Stimulated activated CD4-positive, alpha-beta T cell treated with anti-CD3 and anti-CD28 coated beads, Interleukin-1b, Interleukin-23, amount 100 ng/mL, for 1 hour (primary cell): ENCODE measurements around the gene PPP2R5C.
"Not testable (repeated sequence)": the region's sequence is repeated elsewhere in the genome, so short reads cannot be mapped to it uniquely, and the experiment has no call there.

Source experiments
- DNase-seq, 2 donors: peaks; one replicate each; pipeline ENCODE4 v3.0.0-alpha.2; 2020; ENCODE audit warnings: low read depth in 2 of 2

PPP2R5C gene

GRCh38 chr14:101965770-101966722 is 204.5 kb downstream of the PPP2R5C start:
- no peak for DNase-seq

- no peak for DNase-seq
These were observed 205.2 kb downstream of the PPP2R5C start for GRCh38 chr14:101966742-101967141.

GRCh38 chr14:101968186-101968585 is 206.7 kb downstream of the PPP2R5C start:
- no peak for DNase-seq

GRCh38 chr14:101969481-101969880 is 208.0 kb downstream of the PPP2R5C start:
- no peak for DNase-seq

GRCh38 chr14:101970830-101971400 is 209.4 kb downstream of the PPP2R5C start:
- no peak for DNase-seq

- not testable (repeated sequence) for DNase-seq
These were observed 209.9 kb downstream of the PPP2R5C start for GRCh38 chr14:101971458-101971857.

- DNase-seq, result no peak
These were observed 210.8 kb downstream of the PPP2R5C start for GRCh38 chr14:101972126-101972866.

GRCh38 chr14:101973356-101973755 is 211.8 kb downstream of the PPP2R5C start:
- DNase-seq, result no peak

- no peak for DNase-seq
These were observed 213.7 kb downstream of the PPP2R5C start for GRCh38 chr14:101975231-101975630.
